Activated CD8-positive, alpha-beta memory T cell treated with anti-CD3 and anti-CD28 coated beads for 1 hour (primary cell): ENCODE data around the gene TP53I13.
"Not testable (repeated sequence)": the region's sequence is repeated elsewhere in the genome, so short reads cannot be mapped to it uniquely, and the experiment has no call there.

Experiments used
- DNase-seq, 2 donors: peaks; one replicate each; pipeline ENCODE4 v3.0.0-alpha.2; 2020; ENCODE audit warnings: low read depth in 1 of 2; ENCODE audit errors: extremely low read depth in 1 of 2

The TP53I13 gene, protein sequence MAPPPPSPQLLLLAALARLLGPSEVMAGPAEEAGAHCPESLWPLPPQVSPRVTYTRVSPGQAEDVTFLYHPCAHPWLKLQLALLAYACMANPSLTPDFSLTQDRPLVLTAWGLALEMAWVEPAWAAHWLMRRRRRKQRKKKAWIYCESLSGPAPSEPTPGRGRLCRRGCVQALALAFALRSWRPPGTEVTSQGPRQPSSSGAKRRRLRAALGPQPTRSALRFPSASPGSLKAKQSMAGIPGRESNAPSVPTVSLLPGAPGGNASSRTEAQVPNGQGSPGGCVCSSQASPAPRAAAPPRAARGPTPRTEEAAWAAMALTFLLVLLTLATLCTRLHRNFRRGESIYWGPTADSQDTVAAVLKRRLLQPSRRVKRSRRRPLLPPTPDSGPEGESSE

DNA sequence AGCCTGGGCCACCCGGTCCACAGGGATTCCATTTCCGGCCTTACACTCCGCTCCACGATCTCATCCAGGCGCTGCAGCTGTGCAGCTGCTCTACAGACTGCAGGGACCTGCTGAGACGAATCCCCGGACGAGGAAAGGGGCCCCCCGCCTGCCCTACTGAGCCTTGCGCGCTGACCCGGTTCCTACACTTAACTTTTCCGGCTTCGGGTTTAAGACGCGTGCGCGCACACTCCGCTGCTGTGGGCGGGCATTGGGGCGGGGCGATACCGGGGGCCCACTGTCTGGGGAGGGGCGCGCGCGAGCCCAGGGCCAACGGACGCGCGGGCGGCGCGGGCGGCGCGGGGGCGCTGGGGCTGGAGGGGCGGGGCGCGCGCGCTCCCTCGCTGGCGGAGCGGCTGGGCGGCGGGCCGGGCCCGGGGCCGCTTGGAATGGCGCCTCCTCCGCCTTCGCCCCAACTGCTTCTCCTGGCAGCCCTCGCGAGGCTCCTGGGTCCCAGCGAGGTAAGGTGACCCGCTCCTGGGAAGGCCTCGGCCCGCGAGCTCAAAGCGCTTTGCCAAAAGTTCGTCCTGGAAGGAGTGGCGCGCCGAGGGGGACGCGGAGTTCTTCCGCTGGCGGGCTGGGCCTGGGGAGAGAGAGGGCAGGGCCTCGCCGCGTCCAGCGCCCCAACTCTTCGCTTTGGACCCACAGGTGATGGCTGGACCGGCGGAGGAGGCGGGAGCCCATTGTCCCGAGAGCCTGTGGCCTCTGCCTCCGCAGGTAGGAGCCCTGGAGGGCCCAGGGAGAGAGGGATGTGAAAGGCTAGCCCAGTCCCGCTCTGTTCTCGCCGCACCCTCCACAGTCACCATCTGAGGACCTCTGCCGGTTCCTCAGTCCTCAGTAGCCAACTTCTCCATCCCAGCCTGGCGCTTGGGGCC lies at the start of gene TP53I13:
TP53I13 (plus strand) TSS at position 371 of the 914 bp plus-strand sequence; CDS start at position 429, 58 bp downstream.
- peak; percentile 66 to 85 for DNase-seq

GRCh38 chr17:29524692-29525091 lies 43.8 kb upstream of the TP53I13 start:
- no peak for DNase-seq

DNA sequence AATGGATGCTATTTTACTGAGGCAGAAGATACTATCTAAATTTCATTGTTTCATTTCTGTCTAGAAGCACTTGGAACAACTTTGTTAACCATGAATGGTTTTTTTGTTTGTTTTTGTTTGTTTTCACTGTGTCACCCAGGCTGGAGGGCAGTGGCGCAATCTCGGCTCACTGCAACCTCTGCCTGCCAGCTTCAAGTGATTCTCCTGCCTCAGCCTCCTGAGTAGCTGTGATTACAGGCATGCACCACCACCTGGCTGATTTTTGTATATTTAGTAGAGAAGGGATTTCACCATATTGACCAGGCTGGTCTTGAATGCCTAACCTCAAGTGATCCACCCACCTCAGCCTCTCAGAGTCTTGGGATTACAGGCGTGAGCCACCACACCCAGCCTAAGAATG lies 42.2 kb upstream of the TP53I13 start:
- no peak for DNase-seq

DNA sequence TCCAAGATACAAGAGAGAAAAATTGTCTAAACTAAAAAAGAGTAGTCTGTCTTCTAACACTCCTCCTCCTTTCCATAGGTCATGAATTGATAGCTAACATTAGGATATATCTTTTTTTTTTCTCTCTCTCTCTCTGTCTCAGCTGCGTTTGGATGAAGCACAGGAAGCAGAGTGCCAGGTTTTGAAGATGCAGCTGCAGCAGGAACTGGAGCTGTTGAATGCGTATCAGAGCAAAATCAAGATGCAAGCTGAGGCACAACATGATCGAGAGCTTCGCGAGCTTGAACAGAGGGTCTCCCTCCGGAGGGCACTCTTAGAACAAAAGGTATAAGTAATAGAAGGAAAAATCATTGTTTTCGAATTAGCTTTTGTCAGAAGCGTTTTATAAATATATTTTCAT lies 34.5 kb upstream of the TP53I13 start:
- DNase-seq, result no peak

- no peak for DNase-seq
Observed at GRCh38 chr17:29544066-29544465, 24.4 kb upstream of the TP53I13 start.

GRCh38 chr17:29546085-29546484 lies 22.4 kb upstream of the TP53I13 start:
- no peak for DNase-seq

- DNase-seq, result no peak
Observed at GRCh38 chr17:29546830-29547229, 21.7 kb upstream of the TP53I13 start.

DNA sequence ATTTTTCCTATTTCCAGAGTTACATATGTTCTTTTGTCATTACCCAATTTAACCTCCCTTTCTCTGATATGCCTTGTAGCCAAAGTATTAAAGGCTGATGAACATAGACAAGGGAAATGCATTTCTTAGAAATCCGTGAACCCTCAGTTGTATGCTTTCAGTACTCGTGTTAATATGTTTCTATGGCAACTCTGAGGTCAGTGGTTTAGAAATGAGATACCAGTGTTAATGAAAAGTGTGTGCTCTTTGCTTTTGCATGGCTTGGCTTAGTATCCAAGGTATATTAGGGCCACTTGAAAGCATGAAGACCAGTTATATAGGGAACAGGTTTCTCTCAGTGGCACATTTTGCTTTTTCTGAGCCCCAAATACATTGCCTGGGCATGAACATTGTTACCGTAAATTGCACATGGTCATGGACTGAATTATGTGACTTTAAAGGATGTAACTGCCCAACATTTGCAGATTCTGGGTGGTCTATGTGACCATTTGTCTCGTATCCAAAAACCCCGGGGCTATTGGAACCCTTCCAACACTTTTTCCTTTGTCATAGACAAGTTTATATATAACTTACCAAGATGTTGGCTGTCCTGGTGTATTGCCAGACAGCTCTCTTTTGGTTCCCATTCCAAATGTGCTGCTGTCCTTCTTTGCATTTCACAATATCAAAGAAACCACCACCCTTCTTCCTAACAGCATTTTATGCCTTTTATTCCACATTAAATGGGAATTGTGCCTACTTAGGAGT lies 19.2 kb upstream of the TP53I13 start:
- DNase-seq, result no peak

DNA sequence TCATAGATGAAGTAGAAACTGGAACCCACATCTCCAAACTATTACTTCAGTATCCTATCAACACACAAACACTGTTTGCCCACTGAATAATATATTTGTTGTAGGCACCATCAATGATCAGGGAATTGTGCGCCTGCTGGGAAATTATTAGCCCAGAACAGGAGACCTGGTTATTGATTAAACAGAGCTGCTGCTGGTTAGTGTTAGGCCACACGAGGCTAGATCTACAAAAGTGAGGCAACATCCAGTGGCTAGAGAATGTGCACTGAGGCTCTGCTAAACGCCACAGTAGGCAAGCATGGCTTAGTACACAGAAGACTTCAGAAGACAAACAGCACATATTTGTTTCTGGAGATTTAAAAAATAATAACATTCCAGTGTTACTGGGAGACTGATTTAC lies 12.7 kb upstream of the TP53I13 start:
- DNase-seq, result no peak

- no peak for DNase-seq
Observed at GRCh38 chr17:29557085-29557738, 11.3 kb upstream of the TP53I13 start.

DNA sequence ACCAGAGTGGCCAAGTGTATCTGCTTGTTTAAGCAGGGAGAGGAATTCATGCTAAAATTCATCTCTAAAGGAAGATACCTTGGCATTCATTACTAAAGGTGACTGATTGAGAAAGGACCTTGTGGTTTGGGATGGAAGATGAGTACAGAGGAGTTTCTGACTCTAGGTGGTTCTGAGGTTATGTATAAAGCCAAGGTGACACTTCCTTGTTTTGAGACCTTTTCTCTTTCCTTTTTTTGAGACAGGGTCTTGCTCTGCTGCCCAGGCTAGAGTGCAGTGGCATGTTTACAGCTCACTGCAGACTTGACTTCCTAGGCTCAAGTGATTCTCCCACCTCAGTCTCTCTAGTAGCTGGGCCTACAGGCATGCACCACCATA lies 10.8 kb upstream of the TP53I13 start:
- DNase-seq, result no peak

GRCh38 chr17:29558139-29558538 lies 10.4 kb upstream of the TP53I13 start:
- DNase-seq, result not testable (repeated sequence)

DNA sequence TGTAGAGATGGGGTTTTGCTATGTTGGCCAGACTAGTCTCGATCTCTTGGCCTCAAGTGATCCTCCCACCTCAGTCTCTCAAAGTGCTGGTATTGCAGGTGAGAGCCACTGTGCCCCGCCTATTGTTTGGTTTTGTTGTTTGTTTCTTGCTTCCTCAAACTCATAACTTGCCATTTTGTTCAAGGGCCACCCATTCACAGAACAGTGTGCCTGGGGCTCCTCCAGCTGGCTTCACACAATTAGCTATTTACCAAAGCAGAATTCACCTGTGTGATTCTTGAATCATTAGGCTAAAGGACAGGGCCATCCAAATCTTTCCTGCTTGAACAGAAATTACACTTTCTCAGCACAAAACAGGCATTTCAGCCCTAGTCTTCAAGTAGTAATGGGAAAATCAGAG lies 8.9 kb upstream of the TP53I13 start:
- no peak for DNase-seq

DNA sequence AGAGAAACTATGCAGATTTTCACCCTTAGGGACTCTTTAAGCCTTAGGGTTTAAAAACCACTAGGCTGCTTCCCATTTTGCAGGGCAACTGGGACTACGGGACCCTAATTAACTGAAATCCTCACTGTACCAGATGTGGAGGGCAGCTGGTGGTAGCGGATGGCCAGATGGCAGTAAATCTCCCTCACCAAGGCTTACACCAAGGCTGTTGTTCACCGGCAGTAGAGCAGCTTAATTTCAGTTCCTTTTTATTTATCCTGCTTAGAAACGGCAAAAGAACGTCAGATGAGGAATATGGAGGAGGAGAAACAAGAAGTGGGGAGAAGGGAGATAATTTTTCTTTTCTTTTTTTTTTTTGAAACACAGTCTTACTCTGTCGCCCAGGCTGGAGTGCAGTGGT lies 8.2 kb upstream of the TP53I13 start:
- no peak for DNase-seq

DNA sequence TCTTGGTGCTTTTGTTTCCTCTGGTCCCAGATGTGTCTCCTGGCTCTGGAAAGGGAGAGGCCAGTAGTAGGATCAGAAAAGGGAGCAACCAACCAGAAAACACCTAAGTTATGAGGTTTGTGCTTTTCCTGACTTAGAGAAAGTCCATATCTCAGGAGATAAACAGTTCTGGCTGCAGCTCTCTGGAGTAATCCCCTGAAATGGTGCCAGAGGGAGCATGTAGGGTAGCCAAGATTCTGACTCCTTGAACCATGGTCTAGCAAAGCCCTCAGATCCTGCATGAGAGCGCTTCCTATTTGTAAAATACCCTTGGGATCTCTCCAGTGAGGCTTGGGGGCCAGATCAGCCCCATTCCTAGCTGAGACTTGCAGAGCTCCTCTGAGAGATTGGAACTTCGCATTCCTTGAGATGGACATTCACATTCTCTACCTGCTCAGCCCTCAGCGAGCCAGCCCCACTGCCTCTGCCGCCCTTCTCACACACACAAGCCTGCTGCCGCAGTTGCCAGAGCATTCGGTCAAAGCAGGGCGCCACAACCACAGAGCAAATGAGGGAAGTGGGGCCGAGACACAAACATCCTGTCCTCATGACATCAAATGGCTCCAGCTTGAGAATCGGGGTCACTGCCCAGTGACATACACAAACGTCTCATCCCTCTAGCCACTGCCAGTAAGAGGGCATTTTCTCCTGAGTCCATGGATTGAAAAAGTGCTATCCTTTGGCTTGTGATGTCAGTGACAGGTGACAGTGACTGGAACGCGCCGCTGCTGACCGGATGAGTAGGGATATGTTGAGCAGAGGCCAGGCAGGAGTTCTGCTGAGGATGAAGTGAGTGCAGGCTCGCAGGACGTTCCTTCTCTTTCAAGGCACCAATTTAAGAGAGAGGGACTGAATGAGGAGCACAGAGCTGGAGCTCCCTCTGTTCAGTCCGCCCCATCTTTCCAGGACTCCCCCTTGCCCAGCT lies 6.7 kb upstream of the TP53I13 start:
- DNase-seq, result no peak

- DNase-seq, result no peak
Observed at GRCh38 chr17:29562615-29563014, 5.9 kb upstream of the TP53I13 start.

DNA sequence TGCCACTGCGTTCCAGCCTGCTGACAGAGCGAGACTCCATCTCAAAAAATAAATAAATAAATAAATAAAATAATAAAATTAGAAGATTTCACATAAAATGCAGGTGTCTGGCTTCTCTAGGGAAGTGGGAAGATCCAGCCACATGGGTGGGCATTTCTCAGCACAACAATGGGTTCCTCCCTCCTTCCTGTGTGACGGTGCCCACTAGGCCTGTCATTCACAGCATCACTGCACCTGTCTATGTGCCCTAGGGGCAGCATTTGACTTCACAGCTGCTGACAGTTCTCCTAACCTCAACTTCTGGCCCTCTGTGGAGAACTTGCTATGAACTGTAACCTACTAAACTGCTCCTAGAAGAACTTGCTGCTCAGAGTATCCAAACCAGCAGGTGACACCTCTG lies 4.7 kb upstream of the TP53I13 start:
- DNase-seq, result no peak

GRCh38 chr17:29565643-29566472 lies 2.6 kb upstream of the TP53I13 start:
- DNase-seq, result peak in 1 of 2 donors; percentile 37
